ENCODE results near the gene RAB9A.
"Not testable (repeated sequence)": the region's sequence is repeated elsewhere in the genome, so short reads cannot be mapped to it uniquely, and the experiment has no call there.

Gene RAB9A, protein sequence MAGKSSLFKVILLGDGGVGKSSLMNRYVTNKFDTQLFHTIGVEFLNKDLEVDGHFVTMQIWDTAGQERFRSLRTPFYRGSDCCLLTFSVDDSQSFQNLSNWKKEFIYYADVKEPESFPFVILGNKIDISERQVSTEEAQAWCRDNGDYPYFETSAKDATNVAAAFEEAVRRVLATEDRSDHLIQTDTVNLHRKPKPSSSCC

DNA sequence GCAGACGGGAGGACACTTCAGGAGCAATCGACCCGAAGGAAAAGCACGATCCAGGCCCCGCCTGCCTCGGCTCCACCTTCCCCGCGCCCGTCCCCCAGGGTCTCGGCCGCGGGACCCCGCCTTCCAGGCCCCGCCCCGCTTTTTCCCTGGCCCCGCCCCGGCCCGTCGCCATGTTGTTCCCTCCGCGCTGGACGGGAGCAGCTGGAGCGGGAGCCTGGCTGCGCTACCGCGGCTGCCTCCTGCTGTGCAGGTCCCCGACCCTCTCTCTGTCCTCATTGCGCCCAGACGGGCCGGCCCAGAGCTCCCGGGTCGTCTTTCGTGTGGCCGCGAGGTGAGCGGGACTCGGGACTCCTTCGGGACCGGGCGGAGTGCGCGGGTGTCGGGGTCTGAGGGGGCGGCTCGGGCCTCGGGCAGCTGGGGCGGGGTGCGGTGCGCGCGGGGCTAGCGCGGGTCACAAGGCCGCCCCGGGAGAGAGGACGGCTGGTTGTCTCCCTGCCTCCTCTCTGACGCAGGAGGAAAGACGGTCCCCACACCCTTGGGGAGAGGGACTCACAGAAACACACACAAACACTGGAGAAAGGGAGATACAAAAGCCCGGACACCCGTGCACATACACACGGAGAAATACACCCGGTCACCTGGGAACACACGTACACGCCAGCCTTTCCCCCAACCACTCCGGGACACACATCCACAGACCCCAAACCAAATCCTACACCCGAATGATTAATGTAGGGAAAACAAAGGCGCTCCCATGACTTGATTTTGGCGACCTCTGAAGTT, at the start of gene RAB9A:
RAB9A (plus strand) TSS at position 171 of the 783 bp plus-strand sequence. CDS start 19,619 bp downstream, outside the sequence.
- no peak for TF ChIP-seq CTCF (IDR thresholded peaks at IDR 0.05; ENCODE audit: low read depth, low read length)
- peak within 1 kb of the TSS; percentile 77 for H3K4me3 ChIP-seq (ENCODE audit: low read depth, low read length)
- peak; percentile 73 for DNase-seq (ENCODE audit: low read depth, low spot score)
- in situ Hi-C loops (cut with HindIII; ENCODE audit: low sequenced_read_pairs), result no loop called here

DNA sequence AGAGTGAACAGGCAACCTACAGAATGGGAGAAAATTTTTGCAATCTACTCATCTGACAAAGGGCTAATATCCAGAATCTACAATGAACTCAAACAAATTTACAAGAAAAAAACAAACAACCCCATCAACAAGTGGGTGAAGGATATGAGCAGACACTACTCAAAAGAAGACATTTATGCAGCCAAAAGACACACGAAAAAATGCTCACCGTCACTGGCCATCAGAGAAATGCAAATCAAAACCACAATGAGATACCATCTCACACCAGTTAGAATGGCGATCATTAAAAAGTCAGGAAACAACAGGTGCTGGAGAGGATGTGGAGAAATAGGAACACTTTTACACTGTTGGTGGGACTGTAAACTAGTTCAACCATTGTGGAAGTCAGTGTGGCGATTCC, 47.2 kb upstream of the RAB9A start:
- H3K4me3 ChIP-seq (ENCODE audit: low read depth, low read length); in situ Hi-C loops (cut with HindIII; ENCODE audit: low sequenced_read_pairs); DNase-seq (ENCODE audit: low read depth, low spot score): not testable (repeated sequence)

- no peak for TF ChIP-seq CTCF (IDR thresholded peaks at IDR 0.05; ENCODE audit: low read depth, low read length)
- in situ Hi-C loops (cut with HindIII; ENCODE audit: low sequenced_read_pairs), result no loop called here
- DNase-seq (ENCODE audit: low read depth, low spot score), result no peak
- H3K4me3 ChIP-seq (ENCODE audit: low read depth, low read length), result no peak overlapping the region
These were observed 43.3 kb upstream of the RAB9A start for GRCh38 chrX:13645464-13646153.

- peak; percentile 57 for DNase-seq (ENCODE audit: low read depth, low spot score)
- no peak overlapping the region for H3K4me3 ChIP-seq (ENCODE audit: low read depth, low read length)
- in situ Hi-C loops (cut with HindIII; ENCODE audit: low sequenced_read_pairs), result no loop called here
- peak; percentile 74 for TF ChIP-seq CTCF (IDR thresholded peaks at IDR 0.05; ENCODE audit: low read depth, low read length)
These were observed 42.8 kb upstream of the RAB9A start for GRCh38 chrX:13646154-13646549.

DNA sequence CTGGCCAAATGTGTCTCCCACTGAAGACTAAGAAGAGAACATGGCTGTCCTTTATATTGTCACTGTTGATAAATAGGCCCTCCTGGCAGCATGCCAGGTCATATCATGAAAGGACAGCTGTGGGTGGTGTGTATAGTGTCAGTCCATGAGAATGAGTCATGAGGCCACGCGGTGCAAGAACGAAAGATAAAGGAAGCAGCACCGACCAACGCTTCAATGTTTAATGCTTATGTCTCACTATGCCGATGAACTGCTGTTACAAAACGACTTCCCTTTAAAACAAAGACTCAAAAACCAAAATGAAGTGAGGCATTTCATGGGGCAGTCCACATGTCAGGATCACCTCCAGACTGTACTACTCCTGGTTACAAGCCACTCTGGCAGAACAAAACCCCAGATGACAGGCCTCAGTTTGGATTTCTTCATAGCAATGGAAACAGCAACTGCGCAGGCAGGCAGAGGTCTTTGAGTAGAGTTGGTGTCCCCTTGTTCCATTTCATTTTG, 41.2 kb upstream of the RAB9A start:
- peak; percentile 55 for DNase-seq (ENCODE audit: low read depth, low spot score)
- in situ Hi-C loops (cut with HindIII; ENCODE audit: low sequenced_read_pairs), result no loop called here

GRCh38 chrX:13648336-13648735, 40.6 kb upstream of the RAB9A start:
- in situ Hi-C loops (cut with HindIII; ENCODE audit: low sequenced_read_pairs); H3K4me3 ChIP-seq (ENCODE audit: low read depth, low read length); DNase-seq (ENCODE audit: low read depth, low spot score): not testable (repeated sequence)

More for the DNA sequence above, 41.2 kb upstream of the RAB9A start:
- no peak overlapping the region for H3K4me3 ChIP-seq (ENCODE audit: low read depth, low read length)
- TF ChIP-seq CTCF (IDR thresholded peaks at IDR 0.05; ENCODE audit: low read depth, low read length), result no peak

DNA sequence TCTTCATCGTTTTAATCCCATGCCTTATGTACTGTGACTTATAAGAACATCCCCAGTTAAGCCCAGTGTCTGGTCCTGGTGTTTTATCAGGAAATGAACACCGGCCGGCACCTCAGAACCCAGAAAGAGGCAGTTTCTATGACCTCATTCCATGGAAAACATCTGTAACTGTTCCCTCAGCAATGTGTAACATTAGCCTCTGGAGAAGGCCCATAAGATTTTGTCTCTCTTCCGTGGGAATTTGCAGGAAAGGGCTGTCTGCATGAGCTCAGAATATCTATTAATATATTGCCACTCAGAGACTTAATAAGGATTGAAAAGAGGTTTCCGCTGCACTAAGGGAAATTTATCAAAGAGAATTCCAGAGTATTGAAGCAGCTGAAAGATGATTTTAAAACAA, 39.1 kb upstream of the RAB9A start:
- in situ Hi-C loops (cut with HindIII; ENCODE audit: low sequenced_read_pairs), result no loop called here

More for the DNA sequence above, 39.1 kb upstream of the RAB9A start:
- no peak overlapping the region for H3K4me3 ChIP-seq (ENCODE audit: low read depth, low read length)
- DNase-seq (ENCODE audit: low read depth, low spot score), result peak; percentile 17
- TF ChIP-seq CTCF (IDR thresholded peaks at IDR 0.05; ENCODE audit: low read depth, low read length), result no peak
